ENCODE results near the gene LMF1.

The LMF1 gene

GRCh38 chr16:845351-845745 lies 125.4 kb downstream of the LMF1 start:
- DNase-seq (ENCODE audit: low read depth) = no peak
- TF ChIP-seq POLR2A (IDR thresholded peaks at IDR 0.05; ENCODE audit: extremely low read depth, insufficient read length) = no peak
- TF ChIP-seq, protein P1, sequence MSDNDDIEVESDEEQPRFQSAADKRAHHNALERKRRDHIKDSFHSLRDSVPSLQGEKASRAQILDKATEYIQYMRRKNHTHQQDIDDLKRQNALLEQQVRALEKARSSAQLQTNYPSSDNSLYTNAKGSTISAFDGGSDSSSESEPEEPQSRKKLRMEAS (IDR thresholded peaks at IDR 0.05; ENCODE audit: low read depth, low read length) = no peak
- no peak for TF ChIP-seq MYC (IDR thresholded peaks at IDR 0.05; ENCODE audit: low read depth, low read length)
- TF ChIP-seq CTCF (IDR thresholded peaks at IDR 0.05; ENCODE audit: low read depth, low read length) = no peak
- no peak overlapping the region for H3K4me3 ChIP-seq (ENCODE audit: low read depth, low read length)

- no peak overlapping the region for H3K4me3 ChIP-seq (ENCODE audit: low read depth, low read length)
- no peak for DNase-seq (ENCODE audit: low read depth)
- TF ChIP-seq POLR2A (IDR thresholded peaks at IDR 0.05; ENCODE audit: extremely low read depth, insufficient read length) = no peak
- TF ChIP-seq, protein P1 (IDR thresholded peaks at IDR 0.05; ENCODE audit: low read depth, low read length) = no peak
- no peak for TF ChIP-seq CTCF (IDR thresholded peaks at IDR 0.05; ENCODE audit: low read depth, low read length)
Observed at GRCh38 chr16:844638-845350, 126.0 kb downstream of the LMF1 start.

DNA sequence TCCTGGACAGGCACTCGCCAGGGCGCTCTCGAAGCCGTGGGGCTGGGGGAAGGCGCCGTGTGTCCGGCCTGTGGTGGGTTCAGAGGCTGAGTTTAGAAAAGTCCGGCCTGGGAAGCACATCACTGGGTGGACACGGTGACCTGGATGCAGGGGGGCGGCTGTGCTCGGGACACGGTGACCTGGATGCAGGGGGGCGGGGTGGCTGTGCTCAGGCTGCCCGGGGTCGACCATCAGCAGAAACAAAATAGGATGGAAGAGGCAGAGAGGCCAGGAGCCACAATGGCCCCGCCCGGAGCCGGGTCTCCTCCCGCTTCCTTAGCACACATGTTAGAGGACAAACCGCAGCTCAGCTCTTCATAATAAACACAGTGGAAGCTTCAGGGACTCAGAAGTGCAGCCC lies 127.0 kb downstream of the LMF1 start:
- TF ChIP-seq, protein P1 (IDR thresholded peaks at IDR 0.05; ENCODE audit: low read depth, low read length) = no peak
- TF ChIP-seq MYC (IDR thresholded peaks at IDR 0.05; ENCODE audit: low read depth, low read length) (no peak), POLR2A (IDR thresholded peaks at IDR 0.05; ENCODE audit: extremely low read depth, insufficient read length) (no peak), CTCF (IDR thresholded peaks at IDR 0.05; ENCODE audit: low read depth, low read length) (no peak)
- H3K4me3 ChIP-seq (ENCODE audit: low read depth, low read length) = no peak overlapping the region
- no peak for DNase-seq (ENCODE audit: low read depth)

DNA sequence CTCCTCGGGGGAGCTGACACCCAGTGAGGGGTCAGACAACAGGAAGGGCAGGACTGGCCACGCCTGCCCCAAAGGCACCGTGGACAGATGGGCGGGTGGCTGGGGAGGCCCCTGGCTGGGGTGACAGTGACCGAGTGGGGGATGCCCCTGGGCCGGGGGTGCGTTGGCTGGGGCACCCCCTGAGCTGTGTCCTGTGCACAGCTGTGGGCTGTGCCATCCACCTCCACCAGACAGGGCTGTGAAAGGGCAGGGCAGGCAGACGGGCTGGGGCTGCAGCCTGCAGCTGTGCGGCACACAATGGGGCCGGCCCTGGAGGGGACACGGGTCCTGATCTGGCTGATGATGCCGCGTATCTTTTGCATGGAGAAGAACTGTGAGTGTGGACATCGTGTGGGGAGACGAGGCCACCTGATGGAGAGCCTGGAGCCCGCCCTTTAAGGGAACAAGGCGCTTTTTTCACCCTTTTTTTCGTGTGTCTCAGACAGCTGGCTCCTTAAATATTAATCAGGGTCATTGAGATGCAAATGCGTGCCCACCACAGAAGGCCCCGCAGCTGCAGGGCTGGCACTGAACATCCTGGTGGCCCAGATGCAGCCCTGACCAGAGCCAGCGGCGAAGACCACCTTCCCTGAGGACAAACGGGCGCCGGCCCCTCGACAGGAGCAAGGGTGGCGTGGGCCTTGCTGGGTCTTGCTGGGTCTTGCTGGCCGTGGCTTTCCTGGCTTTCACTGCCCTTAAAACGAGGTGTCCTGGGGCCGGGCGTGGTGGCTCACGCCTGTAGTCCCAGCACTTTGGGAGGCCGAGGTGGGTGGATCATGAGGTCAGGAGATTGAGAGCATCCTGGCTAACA lies 127.8 kb downstream of the LMF1 start:
- TF ChIP-seq POLR2A (IDR thresholded peaks at IDR 0.05; ENCODE audit: extremely low read depth, insufficient read length) = no peak
- no peak for TF ChIP-seq CTCF (IDR thresholded peaks at IDR 0.05; ENCODE audit: low read depth, low read length)
- no peak for TF ChIP-seq MYC (IDR thresholded peaks at IDR 0.05; ENCODE audit: low read depth, low read length)
- TF ChIP-seq, protein P1 (IDR thresholded peaks at IDR 0.05; ENCODE audit: low read depth, low read length) = no peak
- no peak overlapping the region for H3K4me3 ChIP-seq (ENCODE audit: low read depth, low read length)

DNA sequence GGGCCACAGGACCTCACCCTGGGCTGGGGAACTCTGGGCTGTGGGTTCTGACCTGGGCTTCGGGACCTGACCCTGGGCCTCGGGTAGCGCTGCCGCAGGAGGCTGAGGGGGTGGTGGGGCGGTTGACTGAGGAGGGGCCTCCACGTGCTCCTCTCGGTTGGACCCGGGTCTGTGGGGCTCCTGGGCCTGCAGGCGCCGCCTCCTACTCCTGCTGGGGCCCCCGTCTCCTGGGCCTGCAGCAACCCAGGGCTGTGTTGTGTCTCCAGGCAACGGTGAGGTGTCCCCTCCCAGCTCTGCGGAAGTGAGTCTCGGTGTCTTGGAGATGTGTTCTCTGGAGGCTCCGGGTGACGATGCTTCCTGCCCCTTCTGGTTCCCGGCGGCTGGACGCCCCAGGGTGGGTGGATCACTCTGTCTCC lies 128.7 kb downstream of the LMF1 start:
- DNase-seq (ENCODE audit: low read depth) = no peak
- TF ChIP-seq, protein P1 (IDR thresholded peaks at IDR 0.05; ENCODE audit: low read depth, low read length) = no peak
- TF ChIP-seq MYC (IDR thresholded peaks at IDR 0.05; ENCODE audit: low read depth, low read length) = no peak
- no peak for TF ChIP-seq CTCF (IDR thresholded peaks at IDR 0.05; ENCODE audit: low read depth, low read length)
- no peak for TF ChIP-seq POLR2A (IDR thresholded peaks at IDR 0.05; ENCODE audit: extremely low read depth, insufficient read length)
- no peak overlapping the region for H3K4me3 ChIP-seq (ENCODE audit: low read depth, low read length)

More for the DNA sequence above, 127.8 kb downstream of the LMF1 start:
- DNase-seq (ENCODE audit: low read depth) = no peak
